OCI-LY7 (cell line): Measurements from ENCODE around the gene NDUFV2. TPM values are rescaled to one million over a fixed set of nuclear protein-coding genes. Genes with fewer than 3 reads are reported as not detected.
A peak's percentile ranks its signal among the peaks of the same experiment; 100 is the strongest.

Experiments used
- BruUV-seq: library from RNA; stranded (reverse); fragments of 400-500 nt; replicated peaks from 2 replicates; lab custom pipeline; 2021; lab: Mats Ljungman, UMichigan
- CTCF ChIA-PET: fragments of 300-600 bp; sonication (Branson Sonifier 250); formaldehyde crosslinking; loops from one replicate; lab custom pipeline; 2022; ENCODE audit warnings: antibody characterized with exemption; ENCODE audit not compliant: unreplicated experiment; lab: Charles Lee
- POLR2A ChIA-PET: fragments of 300-600 bp; sonication (Branson Sonifier 250); formaldehyde crosslinking; loops from one replicate; lab custom pipeline; 2022; ENCODE audit warnings: antibody characterized with exemption; lab: Charles Lee
- DNase-seq: peaks from one replicate; pipeline ENCODE4 v3.0.0-alpha.2; 2015; ENCODE audit warnings: low spot score
- H2AFZ ChIP-seq: fragments of 200-600 bp; sonication (generic), shearing (Covaris generic); 2 replicates; pipeline ENCODE4 v1.6.1; 2014; ENCODE audit warnings: mild to moderate bottlenecking, antibody characterized with exemption, low read length, moderate library complexity
- H3K27ac ChIP-seq: fragments of 200-600 bp; sonication (generic); 2 replicates; pipeline ENCODE4 v1.5.1; 2014; ENCODE audit warnings: mixed run types, low read depth, mild to moderate bottlenecking, moderate library complexity, low read length, inconsistent platforms; ENCODE audit not compliant: poor library complexity, severe bottlenecking
- H3K36me3 ChIP-seq: fragments of 200-600 bp; sonication (generic); 2 replicates; pipeline ENCODE4 v1.6.1; 2014; ENCODE audit warnings: mild to moderate bottlenecking, antibody characterized with exemption, low read length, moderate library complexity, mixed read lengths; ENCODE audit not compliant: insufficient read depth
- H3K4me1 ChIP-seq: fragments of 200-600 bp; sonication (generic); 2 replicates; pipeline ENCODE4 v1.5.1; 2014; ENCODE audit warnings: mild to moderate bottlenecking, low read length; ENCODE audit not compliant: insufficient read depth, poor library complexity, severe bottlenecking
- H3K4me2 ChIP-seq: fragments of 200-600 bp; sonication (generic); 2 replicates; pipeline ENCODE4 v1.6.1; 2014; ENCODE audit warnings: mild to moderate bottlenecking, low read length
- H3K4me3 ChIP-seq: fragments of 200-600 bp; sonication (generic); 2 replicates; pipeline ENCODE4 v1.5.1; 2014; ENCODE audit warnings: mild to moderate bottlenecking, low read depth, low read length; ENCODE audit not compliant: poor library complexity, severe bottlenecking
- H3K79me2 ChIP-seq: fragments of 200-600 bp; sonication (generic); 2 replicates; pipeline ENCODE4 v1.6.1; 2016; ENCODE audit warnings: low read depth, mild to moderate bottlenecking, low read length, moderate library complexity, mixed read lengths; ENCODE audit not compliant: insufficient read depth
- H3K9me2 ChIP-seq: fragments of 200-600 bp; sonication (generic); 2 replicates; pipeline ENCODE4 v1.6.1; 2016; ENCODE audit warnings: mild to moderate bottlenecking, low read length, mixed read lengths; ENCODE audit not compliant: insufficient read depth
- H3K9me3 ChIP-seq: fragments of 200-600 bp; sonication (generic); 2 replicates; pipeline ENCODE4 v1.6.1; 2014; ENCODE audit warnings: mild to moderate bottlenecking, mixed run types, low read length, mixed read lengths
- H4K20me1 ChIP-seq: fragments of 200-600 bp; sonication (generic); 2 replicates; pipeline ENCODE4 v1.6.1; 2014; ENCODE audit warnings: mild to moderate bottlenecking, antibody characterized with exemption, low read length, moderate library complexity, mixed read lengths; ENCODE audit not compliant: insufficient read depth
- CTCF ChIP-seq: fragments of 200-600 bp; sonication (generic); conservative IDR thresholded peaks from 2 replicates; pipeline ENCODE4 v1.5.1; 2014; ENCODE audit warnings: mild to moderate bottlenecking, antibody characterized with exemption, low read length, moderate library complexity, mixed read lengths
- EZH2phosphoT487 ChIP-seq: fragments of 200-600 bp; sonication (generic); IDR thresholded peaks from 2 replicates; pipeline ENCODE4 v1.6.1; 2018; ENCODE audit warnings: low read depth, borderline replicate concordance, mild to moderate bottlenecking, mixed run types, antibody characterized with exemption, low read length, moderate library complexity, mixed read lengths
- intact Hi-C: fragments of 100-400 bp; cut with micrococcal nuclease; formaldehyde crosslinking; loops from one replicate; pipeline ENCODE4 v1.10.0; 2022; ENCODE audit not compliant: unreplicated experiment
- total RNA-seq, 2 experiments: library from RNA; depleted of rRNA in 1 of 2; stranded (reverse); fragments of >200 nt in 1 of 2; shearing (Covaris generic) in 1 of 2; gene quantifications; 2 replicates each; pipeline ENCODE4 v1.2.3, GENCODE V29; 2014 to 2022

Gene NDUFV2
- total RNA-seq, 2 experiments from 2014 or later: 185 to 201 TPM

DNA sequence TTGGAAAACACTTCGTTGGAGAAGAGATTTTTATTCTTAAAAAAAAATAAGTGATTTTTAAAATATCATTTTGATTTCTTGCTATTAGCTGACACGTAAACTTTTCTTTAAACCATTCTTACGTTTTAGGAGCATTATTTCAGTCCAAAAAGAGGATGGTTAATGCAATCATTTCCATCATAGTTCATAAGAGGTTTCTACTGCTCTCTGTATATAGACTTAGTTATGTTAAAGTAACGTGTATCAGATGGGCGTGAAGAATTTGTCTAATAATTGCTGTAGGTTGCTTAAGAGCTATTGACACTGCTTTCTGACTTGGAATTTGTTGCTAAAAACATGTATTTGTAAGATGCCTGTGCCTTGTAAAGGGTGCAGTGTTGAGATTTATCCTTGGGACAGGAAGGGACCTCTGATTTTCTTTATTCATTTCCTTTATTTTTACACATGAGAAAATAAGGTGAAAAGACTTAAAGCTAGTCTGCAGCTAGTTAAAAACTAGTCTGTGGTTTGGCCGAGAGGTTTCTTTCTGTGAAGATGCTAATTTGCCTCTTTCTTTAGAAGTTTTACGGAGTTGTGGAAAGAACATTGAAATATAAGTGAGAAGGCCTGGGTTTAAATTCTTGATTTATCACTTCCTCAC is 37.0 kb downstream of the NDUFV2 start:
- H3K36me3 ChIP-seq: peaks cover 30% of the 10 kb centered on the region
- DNase-seq: no peak
- H2AFZ ChIP-seq: no peak overlapping the region
- no TSS peak for BruUV-seq
- peak overlapping the region; percentile 97 for H3K4me2 ChIP-seq
- H3K4me3 ChIP-seq: peak overlapping the region; percentile 84
- TF ChIP-seq CTCF (no peak), EZH2phosphoT487 (no peak)
- ChIA-PET POLR2A (interaction anchor here (0.6 to 5.0 kb wide), 13 partner anchors 10 to 478 kb away, joined by 3 to 49 read pairs (median 4); partner anchors contain the start of gene NDUFV2), CTCF (no interaction called here)
- H3K9me2 ChIP-seq: no peaks in the 10 kb centered on the region
- H3K79me2 ChIP-seq: peaks cover 83% of the 10 kb centered on the region
- H4K20me1 ChIP-seq: peaks cover 21% of the 10 kb centered on the region
- peak overlapping the region; percentile 75 for H3K27ac ChIP-seq
- H3K9me3 ChIP-seq: 0 out of 2 replicates have a peak, but pooled peaks cover 5% of the 10 kb centered on the region
- peaks cover 58% of the 10 kb centered on the region for H3K4me1 ChIP-seq
- intact Hi-C loops: loop anchor here (5.0 to 10.0 kb wide), 2 partner anchors 335 to 432 kb away; partner anchors contain the start of genes MTCL1 and RALBP1

DNA sequence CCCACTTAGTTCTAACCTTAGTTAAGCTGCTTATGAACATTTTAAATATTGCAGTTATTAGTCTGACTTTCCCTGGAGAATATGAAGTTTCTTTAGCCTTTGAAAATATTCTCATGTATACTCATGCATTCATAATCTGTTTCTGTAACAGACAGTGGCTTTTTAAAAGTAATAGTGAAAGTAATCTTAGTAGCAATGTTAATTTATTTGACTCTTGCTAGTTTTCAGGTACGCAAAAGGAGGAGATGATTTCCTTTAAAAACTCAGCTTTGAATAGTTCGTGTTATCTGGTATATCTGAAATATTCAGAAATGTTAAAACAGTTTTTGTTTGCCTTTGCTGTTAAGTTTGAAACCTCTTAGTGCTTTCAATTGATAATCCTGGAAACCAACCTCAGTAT is 37.9 kb downstream of the NDUFV2 start:
- no TSS peak for BruUV-seq
- H3K4me1 ChIP-seq: peaks cover 55% of the 10 kb centered on the region

More for the DNA sequence above, 37.9 kb downstream of the NDUFV2 start:
- ChIA-PET CTCF (no interaction called here), POLR2A (interaction anchor here (0.8 to 5.0 kb wide), 8 partner anchors 13 to 331 kb away, joined by 3 to 49 read pairs (median 4); partner anchors contain the start of gene NDUFV2)
- H3K4me3 ChIP-seq: peak overlapping the region; percentile 84
- no peaks in the 10 kb centered on the region for H3K9me2 ChIP-seq
- no peak for DNase-seq
- peaks cover 21% of the 10 kb centered on the region for H4K20me1 ChIP-seq
- TF ChIP-seq CTCF (no peak), EZH2phosphoT487 (no peak)
- H3K27ac ChIP-seq: peak overlapping the region; percentile 75
- no peak overlapping the region for H2AFZ ChIP-seq
- intact Hi-C loops: no loop called here
- H3K79me2 ChIP-seq: peaks cover 83% of the 10 kb centered on the region
- H3K4me2 ChIP-seq: peak overlapping the region; percentile 97
- 0 out of 2 replicates have a peak, but pooled peaks cover 5% of the 10 kb centered on the region for H3K9me3 ChIP-seq
- H3K36me3 ChIP-seq: peaks cover 23% of the 10 kb centered on the region
